GM18858 (cell line): Measurements from ENCODE around the gene IQCF2.
"Not testable (repeated sequence)": the region's sequence is repeated elsewhere in the genome, so short reads cannot be mapped to it uniquely, and the experiment has no call there.

Source experiments
- ATAC-seq: cut with Tn5 transposase; IDR thresholded peaks from one replicate; pipeline ENCODE4 v1.9.1; 2021; ENCODE audit not compliant: unreplicated experiment

IQCF2 gene

DNA sequence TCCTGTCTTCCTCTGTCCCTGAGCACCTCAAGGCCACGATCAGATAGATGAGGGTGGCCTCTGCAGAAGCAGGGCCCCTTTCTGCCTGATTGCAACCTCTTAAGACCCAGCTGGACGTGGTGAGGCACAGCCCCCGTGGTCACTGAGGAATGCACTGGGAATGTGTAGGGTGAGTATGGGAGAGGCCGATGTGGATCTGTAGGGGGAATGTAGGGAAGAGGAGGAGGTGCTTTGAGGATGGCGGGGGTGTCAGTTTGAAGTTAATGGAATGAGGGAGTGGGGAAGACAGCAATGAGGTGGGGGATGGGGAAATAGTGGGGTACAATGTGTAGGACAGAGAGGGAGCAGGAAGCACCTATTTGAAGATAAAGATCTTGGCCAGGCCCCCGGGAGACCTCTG lies 14.8 kb downstream of the IQCF2 start:
- ATAC-seq, result no peak

GRCh38 chr3:51879937-51880336 lies 18.5 kb downstream of the IQCF2 start:
- ATAC-seq, result no peak

GRCh38 chr3:51886447-51886846 lies 25.0 kb downstream of the IQCF2 start:
- ATAC-seq, result no peak

DNA sequence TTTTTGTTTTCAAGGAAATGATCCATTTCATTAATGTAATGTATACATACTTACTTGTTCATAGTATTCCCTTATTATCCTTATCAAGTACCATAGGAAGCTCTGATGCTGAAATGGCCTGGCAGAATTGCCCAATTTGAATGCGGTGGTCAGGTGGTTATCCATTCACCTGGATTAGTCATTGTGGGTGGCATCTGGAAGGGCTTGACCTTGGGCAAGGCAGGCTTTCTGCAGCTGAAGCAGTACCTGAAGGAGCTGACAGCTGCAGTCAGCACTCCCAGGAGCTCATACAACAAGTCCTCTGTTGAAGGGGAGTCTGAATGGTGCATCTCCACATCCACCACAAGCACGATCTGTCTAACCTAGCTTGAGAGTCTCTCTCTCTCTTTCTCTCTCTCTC lies 26.2 kb downstream of the IQCF2 start:
- ATAC-seq, result no peak

DNA sequence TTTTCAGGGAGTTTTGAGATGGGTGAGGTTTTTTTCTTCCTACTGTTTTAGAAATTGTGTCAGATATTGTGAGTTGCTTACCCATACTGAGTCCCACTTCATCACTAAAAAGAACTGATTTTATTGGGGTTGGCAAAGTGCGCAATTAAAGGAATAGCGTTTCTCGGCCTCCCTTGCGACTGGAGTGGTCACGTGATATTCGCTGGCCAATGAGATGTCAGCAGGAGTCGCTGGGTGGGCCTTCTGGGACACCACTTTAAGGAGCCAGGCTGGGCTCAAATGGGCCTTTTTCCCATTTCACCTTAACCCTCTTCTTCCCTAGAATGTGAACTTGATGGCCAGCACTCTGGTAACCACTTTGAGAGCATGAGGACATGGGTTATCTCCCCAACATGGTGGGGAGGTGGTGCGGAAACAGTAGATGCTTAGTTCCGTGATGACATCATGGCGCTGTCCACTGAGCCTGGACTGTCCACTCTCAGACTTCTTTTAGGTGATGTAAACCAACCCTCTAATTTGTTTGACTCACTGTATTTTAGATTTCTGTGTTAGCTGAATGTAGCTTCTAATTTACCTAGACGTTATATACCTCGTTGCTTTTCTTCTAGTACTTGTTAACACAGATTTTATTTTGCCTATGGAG lies 27.2 kb downstream of the IQCF2 start:
- no peak for ATAC-seq

- ATAC-seq, result no peak
Observed at GRCh38 chr3:51891242-51892039, 30.0 kb downstream of the IQCF2 start.

GRCh38 chr3:51894391-51894790 lies 33.0 kb downstream of the IQCF2 start:
- no peak for ATAC-seq

GRCh38 chr3:51894939-51895338 lies 33.5 kb downstream of the IQCF2 start:
- ATAC-seq, result no peak

DNA sequence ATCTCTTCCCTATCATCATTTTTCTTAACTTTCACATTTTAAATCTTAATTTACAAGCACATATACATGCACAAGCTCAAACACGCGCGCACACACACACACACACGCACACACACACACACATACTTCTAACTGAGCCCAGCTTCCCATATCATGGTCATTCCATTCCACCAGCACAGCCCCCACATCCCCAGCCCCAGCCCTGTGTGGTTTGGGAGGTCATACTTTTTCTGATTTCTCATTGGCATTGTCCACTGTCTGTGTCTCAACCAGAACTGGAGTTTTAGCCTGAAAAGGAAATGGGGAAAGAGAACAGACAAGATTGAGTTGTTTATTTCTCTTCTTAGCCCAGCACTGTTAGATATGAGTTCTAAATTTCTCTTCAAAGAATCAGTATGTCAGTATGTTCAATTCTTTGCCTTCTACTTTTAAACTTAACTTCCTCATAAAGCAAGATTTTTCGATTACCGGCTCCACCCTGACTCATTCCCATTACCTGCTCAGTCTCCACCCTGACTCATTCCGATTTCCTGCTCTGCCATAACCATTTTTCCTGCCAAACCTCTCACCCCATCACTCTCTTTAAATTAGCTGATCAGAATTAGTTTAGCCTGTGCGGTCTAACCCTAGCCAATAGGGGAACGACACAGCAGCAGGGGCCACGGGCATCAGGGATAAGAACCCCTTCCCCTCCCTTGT lies 35.3 kb downstream of the IQCF2 start:
- ATAC-seq, result no peak

DNA sequence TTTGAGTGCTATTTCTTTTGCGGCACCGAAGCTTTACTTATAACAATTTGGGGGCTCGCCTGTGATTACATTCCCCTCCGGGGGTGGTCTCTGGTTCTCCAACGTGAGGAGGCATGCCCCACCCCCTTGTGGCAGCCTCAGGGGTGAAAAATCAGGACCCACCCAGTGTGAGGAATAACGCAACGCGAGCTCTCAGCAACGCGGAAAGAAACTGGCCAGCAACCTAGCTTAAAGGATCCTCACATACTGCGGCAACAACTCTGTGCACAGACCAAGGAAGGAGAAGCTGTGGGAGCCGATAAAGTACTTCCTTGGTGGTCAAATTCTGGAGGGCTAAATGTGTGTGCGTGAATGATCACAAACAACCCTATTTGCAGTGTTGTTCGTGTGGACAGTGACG lies 36.0 kb downstream of the IQCF2 start:
- no peak for ATAC-seq

GRCh38 chr3:51900043-51900442 lies 38.6 kb downstream of the IQCF2 start:
- not testable (repeated sequence) for ATAC-seq

DNA sequence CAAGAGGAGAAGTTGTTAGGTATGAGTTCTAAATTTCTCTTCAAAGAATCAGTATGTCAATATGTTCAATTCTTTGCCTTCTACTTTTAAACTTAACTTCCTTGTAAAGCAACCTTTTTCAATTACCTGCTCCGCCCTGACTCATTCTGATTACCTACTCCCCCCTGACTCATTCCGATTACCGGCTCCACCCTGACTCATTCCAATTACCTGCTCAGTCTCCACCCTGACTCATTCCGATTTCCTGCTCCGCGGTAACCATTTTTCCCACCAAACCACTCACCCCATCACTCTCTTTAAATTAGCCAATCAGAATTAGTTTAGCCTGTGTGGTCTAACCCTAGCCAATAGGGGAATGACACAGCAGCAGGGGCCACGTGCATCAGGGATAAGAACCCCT lies 40.9 kb downstream of the IQCF2 start:
- not testable (repeated sequence) for ATAC-seq

GRCh38 chr3:51904034-51904823 lies 42.8 kb downstream of the IQCF2 start:
- ATAC-seq, result no peak

- ATAC-seq, result no peak
Observed at GRCh38 chr3:51908026-51908425, 46.6 kb downstream of the IQCF2 start.
